Thoracic aorta (tissue), 2 donors: ENCODE data around the gene ANKRD29. TPM values are rescaled to one million over a fixed set of nuclear protein-coding genes. Genes with fewer than 3 reads are reported as not detected.
"Not testable (repeated sequence)": the region's sequence is repeated elsewhere in the genome, so short reads cannot be mapped to it uniquely, and the experiment has no call there.

Experiments
- ATAC-seq: fragments of 150-250 bp; one replicate; pipeline ENCODE4 v1.8.0; 2017; ENCODE audit warnings: low read depth; ENCODE audit not compliant: insufficient number of reproducible peaks, low FRiP score
- DNase-seq: peaks from one replicate; pipeline ENCODE4 v3.0.0-alpha.2; 2020; ENCODE audit warnings: low spot score
- H3K27ac ChIP-seq, 2 donors: fragments of 200-600 bp; sonication (generic); 1 replicate in 1 of 2; 2 replicates in 1 of 2; pipeline ENCODE4 v1.5.1; 2016; ENCODE audit warnings: mild to moderate bottlenecking in 2 of 2, moderate library complexity in 2 of 2
- H3K27me3 ChIP-seq: fragments of 200-600 bp; sonication (generic); replicated peaks from 2 replicates; pipeline ENCODE4 v1.6.0; 2016; ENCODE audit warnings: mild to moderate bottlenecking; ENCODE audit not compliant: insufficient read depth
- H3K36me3 ChIP-seq: fragments of 200-600 bp; sonication (generic); one replicate; pipeline ENCODE4 v1.5.1; 2016
- H3K4me1 ChIP-seq, 2 donors: fragments of 200-600 bp; sonication (generic); 1 replicate in 1 of 2; 2 replicates in 1 of 2; pipeline versions ENCODE4 v1.5.1 to v1.6.0; 2016; ENCODE audit warnings: low read depth in 2 of 2, mild to moderate bottlenecking in 1 of 2; ENCODE audit not compliant: control insufficient read depth in 1 of 2
- H3K4me3 ChIP-seq: fragments of 200-600 bp; sonication (generic); 2 replicates; pipeline ENCODE4 v1.5.1; 2016; ENCODE audit warnings: mild to moderate bottlenecking
- H3K9me3 ChIP-seq: fragments of 200-600 bp; sonication (generic); 2 replicates; pipeline ENCODE4 v1.5.1; 2016
- CTCF ChIP-seq: fragments of 200-600 bp; sonication (generic); IDR thresholded peaks from one replicate; pipeline ENCODE4 v1.5.1; 2019; ENCODE audit warnings: antibody characterized with exemption
- total RNA-seq, 2 donors: library from RNA; depleted of rRNA; stranded (reverse); fragments of >200 nt; gene quantifications; one replicate each; pipeline versions ENCODE4 v1.1.0 to v1.2.3, GENCODE V29; 2016

Gene ANKRD29
- total RNA-seq, 2 donors from 2014 or later, result 5.6 to 15.7 TPM

GRCh38 chr18:23583071-23583865 lies 79.4 kb downstream of the ANKRD29 start:
- H3K27ac ChIP-seq, result no peak overlapping the region
- no peak for TF ChIP-seq CTCF

GRCh38 chr18:23580677-23581367 lies 81.9 kb downstream of the ANKRD29 start:
- peaks cover 24 to 54% of the 10 kb centered on the region in 2 donors for H3K4me1 ChIP-seq
- DNase-seq, result no peak
- no peak overlapping the region for H3K27ac ChIP-seq
- no peak for TF ChIP-seq CTCF
- no peaks in the 10 kb centered on the region for H3K9me3 ChIP-seq
- peaks cover 4% of the 10 kb centered on the region for H3K36me3 ChIP-seq
- H3K27me3 ChIP-seq, result no peaks in the 10 kb centered on the region
- H3K4me3 ChIP-seq, result no peak overlapping the region
- ATAC-seq, result no peak

More at GRCh38 chr18:23583071-23583865, 79.4 kb downstream of the ANKRD29 start:
- no peaks in the 10 kb centered on the region for H3K9me3 ChIP-seq
- ATAC-seq (no peak), DNase-seq (no peak)
- H3K27me3 ChIP-seq, result no peaks in the 10 kb centered on the region
- no peaks in the 10 kb centered on the region for H3K36me3 ChIP-seq
- peaks cover 24 to 59% of the 10 kb centered on the region in 2 donors for H3K4me1 ChIP-seq
- H3K4me3 ChIP-seq, result no peak overlapping the region

GRCh38 chr18:23578891-23579653 lies 83.6 kb downstream of the ANKRD29 start:
- ATAC-seq, result no peak

GRCh38 chr18:23578067-23578701 lies 84.5 kb downstream of the ANKRD29 start:
- peaks cover 9% of the 10 kb centered on the region for H3K36me3 ChIP-seq
- H3K27me3 ChIP-seq, result no peaks in the 10 kb centered on the region
- ATAC-seq (no peak), DNase-seq (no peak)
- no peak overlapping the region for H3K27ac ChIP-seq
- no peak overlapping the region for H3K4me3 ChIP-seq
- peaks cover 19 to 43% of the 10 kb centered on the region in 2 donors for H3K4me1 ChIP-seq
- no peak for TF ChIP-seq CTCF
- no peaks in the 10 kb centered on the region for H3K9me3 ChIP-seq

More at GRCh38 chr18:23578891-23579653, 83.6 kb downstream of the ANKRD29 start:
- Histone ChIP-seq H3K4me3 (no peak overlapping the region), H3K4me1 (peaks cover 21 to 51% of the 10 kb centered on the region in 2 donors), H3K27me3 (no peaks in the 10 kb centered on the region), H3K27ac (no peak overlapping the region), H3K9me3 (no peaks in the 10 kb centered on the region), H3K36me3 (peaks cover 9% of the 10 kb centered on the region)
- TF ChIP-seq CTCF, result no peak
- no peak for DNase-seq

- ATAC-seq, H3K9me3 ChIP-seq, H3K4me3 ChIP-seq, H3K27me3 ChIP-seq, DNase-seq, H3K27ac ChIP-seq: not testable (repeated sequence)
- peaks cover 15% of the 10 kb centered on the region for H3K36me3 ChIP-seq
- peaks cover 18 to 38% of the 10 kb centered on the region in 2 donors for H3K4me1 ChIP-seq
These were observed 85.2 kb downstream of the ANKRD29 start for GRCh38 chr18:23577521-23577920.
